Activated naive CD4-positive, alpha-beta T cell treated with anti-CD3 and anti-CD28 coated beads, Interleukin-2, amount 50 U/mL, for 24 hours (primary cell): Measurements from ENCODE around the gene FARP1.

Source experiments
- H3K27ac Mint-ChIP-seq: one replicate; pipeline ENCODE4 v1.8.0; 2021; ENCODE audit warnings: mild to moderate bottlenecking, mixed read lengths
- H3K27me3 Mint-ChIP-seq: one replicate; pipeline ENCODE4 v1.8.0; 2021; ENCODE audit warnings: mixed read lengths
- H3K36me3 Mint-ChIP-seq: one replicate; pipeline ENCODE4 v1.8.0; 2021; ENCODE audit warnings: mixed read lengths
- H3K4me1 Mint-ChIP-seq: one replicate; pipeline ENCODE4 v1.8.0; 2021; ENCODE audit warnings: mixed read lengths
- H3K4me3 Mint-ChIP-seq: one replicate; pipeline ENCODE4 v1.8.0; 2021; ENCODE audit warnings: mild to moderate bottlenecking, mixed read lengths
- H3K9me3 Mint-ChIP-seq: one replicate; pipeline ENCODE4 v1.8.0; 2021; ENCODE audit warnings: mixed read lengths

FARP1 gene

DNA sequence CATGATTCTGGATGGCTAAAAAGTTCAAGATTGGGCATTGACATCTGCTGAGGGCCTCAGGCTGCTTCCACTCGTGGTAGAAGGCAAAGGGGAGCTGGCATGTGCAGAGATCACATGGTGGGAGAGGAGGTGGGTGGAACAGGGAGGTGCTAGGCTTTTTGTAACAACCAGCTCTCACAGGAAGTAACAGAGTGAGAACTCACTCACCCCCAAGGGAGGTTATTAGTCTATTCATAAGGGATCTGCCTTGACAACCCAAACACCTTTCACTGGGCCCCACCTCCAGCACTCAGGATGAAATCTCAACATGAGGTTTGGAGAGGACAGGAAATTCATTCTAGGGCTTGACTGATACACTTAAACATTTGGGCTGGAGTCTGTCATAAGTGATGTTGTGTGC lies 231.9 kb downstream of the FARP1 start:
- Mint-ChIP-seq H3K9me3 (no peaks in the 10 kb centered on the region), H3K4me3 (no peak overlapping the region), H3K36me3 (no peaks in the 10 kb centered on the region), H3K27me3 (peaks cover 7% of the 10 kb centered on the region), H3K27ac (no peak overlapping the region), H3K4me1 (no peaks in the 10 kb centered on the region)

DNA sequence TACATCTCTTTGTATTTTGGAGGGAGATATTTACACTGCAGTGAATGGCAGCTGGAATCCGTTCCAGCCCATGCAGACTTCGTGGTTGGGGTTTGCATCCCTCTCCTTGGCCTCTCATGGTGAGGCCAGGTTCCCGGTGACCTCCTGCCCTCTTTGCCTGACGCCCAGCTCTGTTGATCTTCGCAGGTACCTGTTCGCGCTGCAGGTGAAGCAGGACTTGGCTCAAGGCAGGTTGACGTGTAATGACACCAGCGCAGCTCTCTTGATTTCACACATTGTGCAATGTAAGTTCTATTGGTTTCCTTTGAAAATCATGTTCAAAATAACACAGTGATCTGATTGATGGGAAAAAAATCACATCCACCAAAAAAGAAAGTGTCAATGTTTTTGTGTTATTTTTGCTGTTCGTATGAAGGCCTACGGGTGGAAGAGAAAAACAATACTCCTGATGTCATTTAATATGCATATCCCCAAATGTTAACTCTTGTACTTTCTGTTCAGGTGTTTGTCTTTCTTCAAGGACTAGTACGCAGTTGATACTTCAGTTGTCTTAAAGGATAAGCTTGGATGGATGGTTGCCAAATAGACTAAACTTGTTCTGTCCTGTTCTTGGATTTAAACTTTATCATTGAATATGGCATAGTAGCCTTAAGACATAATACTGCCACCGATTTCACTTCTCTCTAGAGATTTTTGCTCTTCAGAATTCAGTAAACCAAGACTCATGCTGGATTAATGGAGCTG lies 234.9 kb downstream of the FARP1 start:
- no peak overlapping the region for H3K27ac Mint-ChIP-seq
- H3K4me1 Mint-ChIP-seq, result no peaks in the 10 kb centered on the region
- H3K36me3 Mint-ChIP-seq, result no peaks in the 10 kb centered on the region
- H3K27me3 Mint-ChIP-seq, result peaks cover 1% of the 10 kb centered on the region
- H3K4me3 Mint-ChIP-seq, result no peak overlapping the region
- no peaks in the 10 kb centered on the region for H3K9me3 Mint-ChIP-seq

DNA sequence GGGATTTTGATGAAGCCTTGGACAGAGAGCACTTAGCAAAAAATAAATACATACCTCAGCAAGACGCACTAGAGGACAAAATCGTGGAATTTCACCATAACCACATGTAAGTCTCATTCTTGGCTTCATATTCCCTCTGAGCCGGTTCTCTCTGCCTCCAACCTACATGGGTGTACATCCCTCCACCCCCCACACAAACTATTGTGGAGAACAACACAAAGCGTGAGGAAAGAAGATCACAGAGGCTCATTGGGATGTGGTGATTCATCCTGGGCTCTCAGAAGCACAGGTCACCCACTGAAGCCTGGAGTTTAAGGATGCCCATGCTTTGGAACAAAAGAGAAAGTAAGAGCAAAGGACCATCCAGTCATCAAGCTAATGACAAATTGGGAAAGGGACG lies 241.8 kb downstream of the FARP1 start:
- Mint-ChIP-seq H3K4me3 (no peak overlapping the region), H3K27ac (no peak overlapping the region), H3K36me3 (no peaks in the 10 kb centered on the region), H3K27me3 (peaks cover 5% of the 10 kb centered on the region), H3K4me1 (no peaks in the 10 kb centered on the region), H3K9me3 (no peaks in the 10 kb centered on the region)

DNA sequence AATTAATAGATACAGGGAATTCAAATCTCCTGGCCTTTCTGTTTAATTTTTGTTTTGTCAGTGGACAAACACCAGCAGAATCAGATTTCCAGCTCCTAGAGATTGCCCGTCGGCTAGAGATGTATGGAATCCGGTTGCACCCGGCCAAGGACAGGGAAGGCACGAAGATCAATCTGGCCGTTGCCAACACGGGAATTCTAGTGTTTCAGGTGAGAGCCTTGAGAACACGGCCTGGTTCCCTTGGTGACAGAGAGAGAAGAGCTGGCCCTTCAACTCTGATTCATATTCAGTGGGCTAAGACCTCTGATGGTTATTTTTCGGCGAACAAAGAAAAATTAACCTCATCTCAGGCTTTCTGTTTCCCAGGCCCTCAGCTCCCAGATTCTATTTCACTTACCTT lies 242.7 kb downstream of the FARP1 start:
- Mint-ChIP-seq H3K36me3 (no peaks in the 10 kb centered on the region), H3K9me3 (no peaks in the 10 kb centered on the region), H3K27me3 (peaks cover 7% of the 10 kb centered on the region), H3K4me3 (no peak overlapping the region), H3K4me1 (no peaks in the 10 kb centered on the region), H3K27ac (no peak overlapping the region)

DNA sequence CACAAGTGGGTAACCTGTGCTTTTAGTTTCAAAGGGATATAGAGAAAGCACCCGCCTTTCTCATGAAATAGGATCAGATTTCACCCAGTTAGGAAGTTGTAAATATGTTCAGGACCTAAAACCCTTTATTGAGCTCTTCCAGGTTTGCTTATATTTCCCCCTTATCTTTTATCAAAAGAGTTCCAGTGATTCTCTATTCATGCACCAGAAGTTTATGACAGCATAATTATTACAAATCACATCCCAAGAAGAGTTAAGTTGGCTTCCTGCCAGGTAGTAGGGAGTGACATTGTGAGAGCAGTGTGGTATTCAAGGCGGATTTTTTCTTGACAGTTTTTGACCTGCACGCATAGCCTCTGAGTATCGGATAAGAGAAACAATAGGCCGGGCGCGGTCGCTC lies 243.7 kb downstream of the FARP1 start:
- H3K36me3 Mint-ChIP-seq, result no peaks in the 10 kb centered on the region
- peaks cover 7% of the 10 kb centered on the region for H3K27me3 Mint-ChIP-seq
- no peak overlapping the region for H3K4me3 Mint-ChIP-seq
- H3K4me1 Mint-ChIP-seq, result no peaks in the 10 kb centered on the region
- H3K9me3 Mint-ChIP-seq, result no peaks in the 10 kb centered on the region
- H3K27ac Mint-ChIP-seq, result no peak overlapping the region

DNA sequence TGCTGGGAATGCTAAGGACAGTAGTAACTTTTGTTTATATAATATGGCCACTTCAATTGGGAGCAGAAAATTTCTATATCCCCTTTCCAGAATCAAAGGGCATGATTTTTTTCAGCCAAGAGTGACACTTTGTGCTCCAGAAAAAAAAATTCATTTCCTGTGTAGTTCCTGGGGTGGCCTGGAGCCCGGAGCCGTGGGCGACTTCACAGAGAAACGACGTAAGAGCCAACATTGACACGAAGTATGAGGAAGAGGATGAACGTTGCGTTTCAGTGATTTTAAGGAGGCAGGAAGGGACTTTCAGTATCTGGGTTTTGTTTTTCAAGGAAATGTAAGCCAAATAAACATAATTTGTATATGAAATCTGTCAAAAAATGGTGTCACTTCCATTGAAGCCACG lies 246.4 kb downstream of the FARP1 start:
- H3K4me1 Mint-ChIP-seq, result no peaks in the 10 kb centered on the region
- peaks cover 4% of the 10 kb centered on the region for H3K27me3 Mint-ChIP-seq
- no peaks in the 10 kb centered on the region for H3K9me3 Mint-ChIP-seq
- H3K36me3 Mint-ChIP-seq, result no peaks in the 10 kb centered on the region
- no peak overlapping the region for H3K4me3 Mint-ChIP-seq
- H3K27ac Mint-ChIP-seq, result no peak overlapping the region

DNA sequence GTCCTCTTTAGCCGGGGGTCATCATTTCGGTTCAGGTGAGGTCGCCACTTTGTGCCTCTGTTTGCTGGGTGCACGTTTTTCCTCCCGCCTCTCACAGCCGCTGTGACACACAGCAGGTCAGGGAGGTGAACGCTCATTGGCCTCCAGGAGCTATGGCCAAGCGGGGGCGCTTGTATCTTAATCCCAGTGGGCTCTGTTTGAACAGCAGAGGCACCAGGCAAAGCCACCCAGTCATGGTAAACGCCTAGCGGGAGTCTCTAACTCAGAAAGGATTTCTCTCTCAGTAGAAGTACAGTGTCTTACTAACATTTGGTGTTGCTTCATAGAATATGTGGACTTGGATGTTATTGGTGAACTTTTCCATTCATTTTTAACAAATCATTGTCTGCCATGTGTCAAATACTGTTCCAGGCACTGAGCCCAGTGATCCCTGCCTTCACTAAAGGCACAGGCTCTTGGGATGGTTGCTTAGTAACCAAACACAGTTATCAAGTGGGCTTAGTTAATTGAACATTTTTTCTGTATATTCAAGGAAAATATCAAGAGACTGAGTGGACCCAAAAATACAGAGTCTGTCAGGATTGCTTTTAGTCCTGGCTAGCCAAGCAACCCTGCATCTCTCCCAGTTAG lies 247.3 kb downstream of the FARP1 start:
- Mint-ChIP-seq H3K27me3 (peaks cover 4% of the 10 kb centered on the region), H3K4me3 (no peak overlapping the region), H3K36me3 (no peaks in the 10 kb centered on the region), H3K4me1 (no peaks in the 10 kb centered on the region), H3K27ac (no peak overlapping the region), H3K9me3 (no peaks in the 10 kb centered on the region)

DNA sequence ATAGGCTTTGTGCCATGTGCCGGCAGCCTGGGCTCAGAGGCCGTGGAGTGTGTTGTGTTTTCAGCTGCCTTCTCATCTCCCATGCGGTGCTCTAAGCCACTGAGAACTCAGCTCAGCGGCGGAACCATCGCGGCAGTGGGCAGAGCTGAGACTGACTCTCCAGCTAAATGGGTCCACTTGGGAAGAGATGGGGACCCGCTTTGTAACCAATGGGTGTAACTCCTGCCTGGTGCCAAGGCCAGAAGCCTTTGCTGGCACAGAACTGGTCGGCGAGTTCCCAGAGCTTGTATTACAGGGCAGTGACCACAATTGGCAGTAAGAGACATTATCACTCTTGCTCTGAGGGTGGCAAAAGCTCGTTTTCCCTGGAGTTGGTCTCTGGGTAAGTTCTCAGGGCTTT lies 251.0 kb downstream of the FARP1 start:
- no peaks in the 10 kb centered on the region for H3K4me1 Mint-ChIP-seq
- peaks cover 9% of the 10 kb centered on the region for H3K27me3 Mint-ChIP-seq
- no peak overlapping the region for H3K27ac Mint-ChIP-seq
- H3K4me3 Mint-ChIP-seq, result no peak overlapping the region
- no peaks in the 10 kb centered on the region for H3K36me3 Mint-ChIP-seq
- no peaks in the 10 kb centered on the region for H3K9me3 Mint-ChIP-seq

DNA sequence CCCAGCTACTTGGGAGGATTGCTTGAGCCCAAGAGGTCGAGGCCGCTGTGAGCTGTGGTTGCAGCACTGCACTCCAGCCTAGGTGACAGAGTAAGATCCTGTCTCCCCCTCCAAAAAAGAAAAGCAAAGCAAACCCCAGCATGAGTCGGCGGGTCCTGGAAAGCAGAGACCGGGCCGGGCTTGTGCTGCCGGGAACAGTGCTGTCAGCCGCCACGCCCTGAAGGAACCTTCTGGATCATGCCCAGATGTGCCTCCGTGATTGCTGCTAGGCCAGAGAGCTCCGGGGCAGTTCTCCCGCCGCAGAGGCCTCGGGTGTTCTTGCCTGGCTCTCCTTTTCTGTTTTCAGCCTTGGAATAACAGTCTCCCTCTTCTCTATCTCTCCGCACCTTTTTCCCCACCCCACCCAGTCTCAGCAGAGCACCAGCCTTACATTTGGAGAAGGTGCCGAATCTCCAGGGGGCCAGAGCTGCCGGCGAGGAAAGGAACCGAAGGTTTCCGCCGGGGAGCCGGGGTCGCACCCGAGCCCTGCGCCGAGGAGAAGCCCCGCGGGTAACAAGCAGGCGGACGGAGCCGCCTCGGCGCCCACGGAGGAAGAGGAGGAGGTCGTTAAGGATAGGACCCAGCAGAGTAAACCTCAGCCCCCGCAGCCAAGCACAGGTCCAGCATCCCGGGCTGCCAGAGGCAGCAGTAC lies 252.1 kb downstream of the FARP1 start:
- H3K36me3 Mint-ChIP-seq, result no peaks in the 10 kb centered on the region
- no peaks in the 10 kb centered on the region for H3K4me1 Mint-ChIP-seq
- no peak overlapping the region for H3K27ac Mint-ChIP-seq

DNA sequence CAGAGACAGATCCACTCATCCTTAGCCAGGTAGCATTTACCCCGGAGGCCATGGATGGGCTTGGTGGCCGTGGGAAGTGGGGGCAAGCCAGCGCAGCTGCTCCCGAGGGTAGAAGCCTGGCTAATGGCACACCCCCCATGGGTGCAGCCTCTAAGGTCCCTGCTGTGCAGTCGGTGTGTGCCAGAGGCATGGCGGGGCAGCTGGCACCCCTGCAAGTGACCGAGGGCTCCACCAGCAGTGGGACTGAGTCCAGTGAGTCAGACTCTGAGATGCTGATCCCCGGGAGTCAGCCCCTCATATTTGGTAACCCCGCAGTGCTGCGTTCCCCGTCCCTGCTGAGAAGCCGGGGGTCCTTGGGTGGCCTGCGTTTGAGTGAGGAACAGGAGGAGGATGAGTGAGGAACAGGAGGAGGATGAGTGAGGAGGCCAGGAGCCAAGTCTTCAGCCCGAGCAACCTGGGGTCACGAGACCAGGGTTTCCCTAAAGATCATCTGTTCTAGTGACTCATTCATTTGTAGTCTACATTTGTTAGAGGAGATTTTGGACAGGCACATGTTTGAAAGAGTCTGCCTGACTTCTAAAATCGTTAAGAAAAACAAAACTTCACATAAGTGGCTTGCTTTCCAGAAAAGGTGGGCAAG lies 253.3 kb downstream of the FARP1 start:
- Mint-ChIP-seq H3K4me3 (no peak overlapping the region), H3K27ac (no peak overlapping the region), H3K4me1 (no peaks in the 10 kb centered on the region), H3K27me3 (peaks cover 7% of the 10 kb centered on the region), H3K36me3 (no peaks in the 10 kb centered on the region), H3K9me3 (no peaks in the 10 kb centered on the region)

More for the DNA sequence above, 252.1 kb downstream of the FARP1 start:
- H3K27me3 Mint-ChIP-seq, result peaks cover 9% of the 10 kb centered on the region
- no peak overlapping the region for H3K4me3 Mint-ChIP-seq
- H3K9me3 Mint-ChIP-seq, result no peaks in the 10 kb centered on the region

DNA sequence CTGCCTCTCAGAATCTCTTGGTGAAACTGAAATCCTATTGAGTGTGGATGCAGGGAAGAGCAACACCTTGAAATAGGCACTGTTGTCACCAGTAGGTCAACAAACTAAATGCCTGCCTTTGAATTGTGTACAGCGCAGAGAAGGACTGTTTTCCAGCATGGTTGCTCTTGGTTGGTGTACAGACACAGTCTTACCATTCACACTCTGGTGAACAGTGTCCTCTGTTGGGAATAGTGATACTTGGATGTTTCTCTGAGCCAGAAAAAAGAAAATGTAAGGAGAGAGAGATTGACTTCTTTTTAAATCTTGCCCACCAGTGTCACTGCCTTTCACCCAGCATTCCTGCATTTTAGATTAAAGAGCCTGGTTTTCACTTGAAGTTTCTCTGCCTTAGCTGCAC lies 254.3 kb downstream of the FARP1 start:
- Mint-ChIP-seq H3K4me3 (no peak overlapping the region), H3K9me3 (no peaks in the 10 kb centered on the region), H3K36me3 (no peaks in the 10 kb centered on the region), H3K27ac (no peak overlapping the region), H3K4me1 (no peaks in the 10 kb centered on the region), H3K27me3 (peaks cover 7% of the 10 kb centered on the region)

DNA sequence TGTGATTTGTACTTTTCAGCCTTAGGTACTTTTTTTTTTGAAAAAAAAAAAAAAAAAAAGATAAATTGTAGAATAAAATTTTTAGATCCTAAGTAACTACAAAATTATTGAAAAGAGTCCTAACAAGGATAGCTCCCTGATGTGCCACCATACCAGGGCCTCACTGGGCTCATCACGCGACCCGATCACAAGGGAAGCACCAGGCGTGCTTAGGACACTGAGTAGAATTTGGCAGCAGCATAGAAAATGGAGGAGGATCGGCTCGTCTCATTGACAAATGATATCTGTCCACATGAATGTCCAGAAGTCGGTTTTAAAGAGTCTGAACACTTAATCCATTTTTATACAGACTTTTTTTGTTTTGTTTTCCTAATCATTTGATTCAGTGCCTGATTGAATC lies 255.0 kb downstream of the FARP1 start:
- no peak overlapping the region for H3K27ac Mint-ChIP-seq
- H3K4me3 Mint-ChIP-seq, result no peak overlapping the region
- H3K9me3 Mint-ChIP-seq, result no peaks in the 10 kb centered on the region
- peaks cover 6% of the 10 kb centered on the region for H3K27me3 Mint-ChIP-seq
- H3K4me1 Mint-ChIP-seq, result no peaks in the 10 kb centered on the region
- H3K36me3 Mint-ChIP-seq, result no peaks in the 10 kb centered on the region

DNA sequence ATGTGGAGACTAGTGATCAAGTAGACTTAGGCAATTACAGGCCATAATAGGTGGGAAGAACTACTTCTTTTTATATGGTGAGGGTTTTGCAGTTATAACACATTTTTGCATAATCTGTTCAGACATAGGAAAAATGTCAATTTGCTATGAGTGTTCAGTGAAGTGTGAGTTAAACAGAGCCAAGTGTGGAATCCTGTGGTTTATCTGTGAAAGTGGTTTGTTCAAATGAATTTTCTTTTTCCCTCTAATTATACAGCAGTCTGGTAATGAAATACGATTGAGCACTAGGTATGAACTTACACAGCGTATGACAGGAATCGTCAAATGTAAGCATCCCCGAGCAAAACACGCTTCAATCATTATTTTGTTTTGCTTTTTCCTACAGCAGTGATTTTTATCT lies 255.7 kb downstream of the FARP1 start:
- no peaks in the 10 kb centered on the region for H3K4me1 Mint-ChIP-seq
- H3K4me3 Mint-ChIP-seq, result no peak overlapping the region
- H3K36me3 Mint-ChIP-seq, result no peaks in the 10 kb centered on the region
- H3K9me3 Mint-ChIP-seq, result no peaks in the 10 kb centered on the region
- H3K27me3 Mint-ChIP-seq, result peaks cover 6% of the 10 kb centered on the region
- no peak overlapping the region for H3K27ac Mint-ChIP-seq

DNA sequence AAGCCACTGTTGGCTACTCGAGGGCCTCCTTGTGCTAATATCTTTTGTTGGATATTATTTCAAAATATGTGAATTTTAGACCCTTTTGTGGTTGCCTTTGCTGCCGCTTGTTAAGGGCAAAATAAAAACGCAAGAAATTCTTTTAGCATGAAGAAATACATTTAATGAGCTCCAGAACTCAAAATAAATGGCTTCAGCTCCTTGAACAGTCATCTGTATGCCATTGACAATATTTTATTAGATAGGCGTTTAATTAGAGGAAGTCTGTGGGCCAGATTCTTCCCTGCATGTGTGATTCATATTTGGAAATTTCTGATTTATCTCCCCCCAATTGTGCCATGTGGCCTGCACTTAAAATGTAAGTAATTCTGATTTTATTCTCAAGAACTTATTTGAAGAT lies 256.9 kb downstream of the FARP1 start:
- Mint-ChIP-seq H3K4me1 (no peaks in the 10 kb centered on the region), H3K9me3 (no peaks in the 10 kb centered on the region), H3K27ac (no peak overlapping the region), H3K36me3 (no peaks in the 10 kb centered on the region), H3K4me3 (no peak overlapping the region), H3K27me3 (peaks cover 6% of the 10 kb centered on the region)

DNA sequence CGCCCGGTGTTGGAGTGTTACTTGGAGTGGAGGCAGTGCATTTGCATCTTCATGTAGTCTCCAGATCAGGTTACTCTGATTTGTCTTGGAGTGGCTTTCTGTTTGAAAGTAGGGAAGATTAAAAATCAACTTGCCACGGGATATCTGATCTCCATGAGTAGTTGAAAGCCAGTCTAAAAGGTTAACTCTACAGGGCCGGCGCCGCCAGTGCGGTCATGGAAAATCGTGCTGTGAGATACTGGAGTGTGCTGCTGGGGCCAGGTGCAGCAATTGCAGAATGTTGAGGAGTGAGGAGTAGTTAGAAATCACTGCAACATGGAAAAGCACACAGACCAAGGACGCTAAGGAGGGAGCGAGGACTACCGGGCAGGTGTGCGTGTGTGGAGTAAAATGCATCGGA lies 259.0 kb downstream of the FARP1 start:
- Mint-ChIP-seq H3K9me3 (no peaks in the 10 kb centered on the region), H3K36me3 (no peaks in the 10 kb centered on the region), H3K4me3 (no peak overlapping the region), H3K27me3 (peaks cover 5% of the 10 kb centered on the region), H3K4me1 (no peaks in the 10 kb centered on the region), H3K27ac (no peak overlapping the region)

DNA sequence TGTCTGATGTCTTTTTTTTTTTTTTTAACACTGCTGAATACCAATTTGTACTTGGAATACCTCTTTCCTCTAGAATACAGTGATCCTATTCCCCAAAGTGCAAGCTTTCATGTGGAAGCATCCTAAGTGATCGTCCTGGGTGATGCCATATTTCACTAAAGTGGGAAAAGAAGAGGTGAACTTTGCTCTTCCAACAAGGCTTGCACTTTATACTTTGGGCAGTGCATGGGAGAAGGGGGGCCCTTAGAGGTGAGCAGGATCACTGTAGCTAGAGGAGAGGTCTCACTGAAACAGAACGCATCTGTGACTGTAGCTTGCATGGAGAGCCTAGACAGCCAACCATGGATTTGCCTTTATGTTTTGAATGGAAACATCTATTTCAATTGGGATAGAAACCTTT lies 260.2 kb downstream of the FARP1 start:
- Mint-ChIP-seq H3K9me3 (no peaks in the 10 kb centered on the region), H3K4me3 (no peak overlapping the region)

More for the DNA sequence above, 260.2 kb downstream of the FARP1 start:
- no peaks in the 10 kb centered on the region for H3K36me3 Mint-ChIP-seq
- no peaks in the 10 kb centered on the region for H3K4me1 Mint-ChIP-seq
- no peaks in the 10 kb centered on the region for H3K27me3 Mint-ChIP-seq
- no peak overlapping the region for H3K27ac Mint-ChIP-seq
